KOPT-K1 (cell line): ENCODE results near the gene HARS1.
"Not testable (repeated sequence)": the region's sequence is repeated elsewhere in the genome, so short reads cannot be mapped to it uniquely, and the experiment has no call there.

Experiments
- H3K27ac ChIP-seq: fragments of 200-600 bp; sonication (generic); 2 replicates; pipeline ENCODE4 v1.5.1; 2016; ENCODE audit warnings: antibody characterized with exemption, mild to moderate bottlenecking, low read depth, low read length; ENCODE audit not compliant: poor library complexity, severe bottlenecking
- H3K36me3 ChIP-seq: fragments of 200-600 bp; sonication (generic); 2 replicates; pipeline ENCODE4 v1.5.1; 2017; ENCODE audit warnings: antibody characterized with exemption, mild to moderate bottlenecking, low read length, moderate library complexity; ENCODE audit not compliant: insufficient read depth
- H3K9me3 ChIP-seq: fragments of 200-600 bp; sonication (generic); 2 replicates; pipeline ENCODE4 v1.5.1; 2017; ENCODE audit warnings: antibody characterized with exemption, low read length, mild to moderate bottlenecking; ENCODE audit not compliant: insufficient read depth, poor library complexity, severe bottlenecking

Gene HARS1

GRCh38 chr5:140700177-140701144 is 9.3 kb upstream of the HARS1 start, which contains the start of gene ZMAT2:
ZMAT2 (plus strand) TSS chr5:140700447; CDS start chr5:140700461, 14 bp downstream.
- peak within 1 kb of the TSS; percentile 57 for H3K27ac ChIP-seq
- H3K36me3 ChIP-seq = peaks cover 87% of the 10 kb centered on the region
- no peaks in the 10 kb centered on the region for H3K9me3 ChIP-seq

- Histone ChIP-seq H3K36me3 (peaks cover 76% of the 10 kb centered on the region), H3K27ac (no peak overlapping the region), H3K9me3 (no peaks in the 10 kb centered on the region)
Observed at GRCh38 chr5:140696891-140697492, 5.8 kb upstream of the HARS1 start.

GRCh38 chr5:140694276-140694675 is 3.1 kb upstream of the HARS1 start:
- Histone ChIP-seq H3K36me3 (peaks cover 68% of the 10 kb centered on the region), H3K9me3 (no peaks in the 10 kb centered on the region), H3K27ac (no peak overlapping the region)

- H3K27ac ChIP-seq = peak overlapping the region; percentile 72
- H3K9me3 ChIP-seq = no peaks in the 10 kb centered on the region
- H3K36me3 ChIP-seq = peaks cover 67% of the 10 kb centered on the region
Observed at GRCh38 chr5:140690376-140690932, 716 bp downstream of the HARS1 start.

GRCh38 chr5:140678993-140679392 is 12.2 kb downstream of the HARS1 start:
- Histone ChIP-seq H3K36me3 (peaks cover 91% of the 10 kb centered on the region), H3K9me3 (no peaks in the 10 kb centered on the region), H3K27ac (no peak overlapping the region)

GRCh38 chr5:140677947-140678346 is 13.2 kb downstream of the HARS1 start:
- Histone ChIP-seq H3K36me3 (peaks cover 93% of the 10 kb centered on the region), H3K9me3 (no peaks in the 10 kb centered on the region), H3K27ac (no peak overlapping the region)

- H3K36me3 ChIP-seq = peaks cover 100% of the 10 kb centered on the region
- H3K27ac ChIP-seq = no peak overlapping the region
Observed at GRCh38 chr5:140674629-140675028, 16.5 kb downstream of the HARS1 start.

GRCh38 chr5:140674211-140674610 is 17.0 kb downstream of the HARS1 start:
- H3K9me3 ChIP-seq = no peaks in the 10 kb centered on the region
- no peak overlapping the region for H3K27ac ChIP-seq
- H3K36me3 ChIP-seq = peaks cover 100% of the 10 kb centered on the region

More at GRCh38 chr5:140674629-140675028, 16.5 kb downstream of the HARS1 start:
- no peaks in the 10 kb centered on the region for H3K9me3 ChIP-seq

GRCh38 chr5:140673187-140673976 is 17.8 kb downstream of the HARS1 start, which contains the start of gene DND1:
DND1 (minus strand) TSS chr5:140673576; CDS start chr5:140673542, 34 bp downstream.
- no peak within 1 kb of the TSS for H3K27ac ChIP-seq
- H3K36me3 ChIP-seq = peaks cover 100% of the 10 kb centered on the region
- no peaks in the 10 kb centered on the region for H3K9me3 ChIP-seq

GRCh38 chr5:140672455-140673186 is 18.5 kb downstream of the HARS1 start:
- Histone ChIP-seq H3K36me3 (peaks cover 100% of the 10 kb centered on the region), H3K9me3 (no peaks in the 10 kb centered on the region), H3K27ac (no peak overlapping the region)

GRCh38 chr5:140671472-140672125 is 19.6 kb downstream of the HARS1 start:
- Histone ChIP-seq H3K36me3 (peaks cover 100% of the 10 kb centered on the region), H3K27ac (no peak overlapping the region), H3K9me3 (no peaks in the 10 kb centered on the region)

- H3K9me3 ChIP-seq, H3K27ac ChIP-seq: not testable (repeated sequence)
- peaks cover 96% of the 10 kb centered on the region for H3K36me3 ChIP-seq
Observed at GRCh38 chr5:140671035-140671434, 20.1 kb downstream of the HARS1 start.

- Histone ChIP-seq H3K27ac (peak within 1 kb of the TSS; percentile 79), H3K36me3 (peaks cover 71% of the 10 kb centered on the region), H3K9me3 (no peaks in the 10 kb centered on the region)
Observed at GRCh38 chr5:140664359-140665119, 26.6 kb downstream of the HARS1 start, which contains the start of gene WDR55. WDR55 (plus strand) TSS chr5:140664904; CDS start chr5:140664913, 9 bp downstream.
